Sigmoid colon (tissue), 7 donors: ENCODE data around the gene GSTO2. TPM values are rescaled to one million over a fixed set of nuclear protein-coding genes. Genes with fewer than 3 reads are reported as not detected.

Experiments used
- DNase-seq: peaks from one replicate; pipeline ENCODE4 v3.0.0-alpha.2; 2019
- H3K27ac ChIP-seq, 4 donors: fragments of 200-600 bp; sonication (generic); one replicate each; pipeline ENCODE4 v1.5.1; 2016 to 2019; ENCODE audit warnings: mild to moderate bottlenecking in 1 of 4
- H3K27me3 ChIP-seq, 3 donors: fragments of 200-600 bp; sonication (generic); one replicate each; pipeline ENCODE4 v1.5.1; 2019; ENCODE audit warnings: mild to moderate bottlenecking in 1 of 3
- H3K36me3 ChIP-seq, 4 donors: fragments of 200-600 bp; sonication (generic); one replicate each; pipeline ENCODE4 v1.5.1; 2016 to 2019
- H3K4me1 ChIP-seq, 4 donors: fragments of 200-600 bp; sonication (generic); one replicate each; pipeline ENCODE4 v1.5.1; 2017 to 2019
- H3K4me3 ChIP-seq, 4 donors: fragments of 200-600 bp; sonication (generic); one replicate each; pipeline ENCODE4 v1.5.1; 2017 to 2019; ENCODE audit warnings: mild to moderate bottlenecking in 2 of 4, moderate library complexity in 1 of 4
- H3K9me3 ChIP-seq, 4 donors: fragments of 200-600 bp in 3 of 4; sonication (generic) in 3 of 4; one replicate each; pipeline versions ENCODE4 v1.5.1 to v1.6.1; 2013 to 2019
- EP300 ChIP-seq, 4 donors: sonication (generic); formaldehyde crosslinking; IDR thresholded peaks; one replicate each; pipeline ENCODE4 v1.6.1; 2017; ENCODE audit warnings: antibody characterized with exemption in 4 of 4
- POLR2A ChIP-seq, 2 donors: fragments of 450-650 bp; IDR thresholded peaks; one replicate each; pipeline ENCODE4 v1.6.1; 2016; ENCODE audit warnings: antibody characterized with exemption in 2 of 2, mild to moderate bottlenecking in 2 of 2, moderate library complexity in 2 of 2
- POLR2AphosphoS5 ChIP-seq, 4 donors: sonication (generic); formaldehyde crosslinking; IDR thresholded peaks; one replicate each; pipeline ENCODE4 v1.6.1; 2017; ENCODE audit warnings: antibody characterized with exemption in 4 of 4
- WGBS, 2 donors: extraction: QIAGEN DNeasy Blood & Tissue Kit; methylation state at CpG; one replicate each; pipeline ENCODE4 v1.1.7; 2013; 5-methylcytosine and 5-hydroxymethylcytosine counted together
- intact Hi-C: fragments of 100-400 bp; cut with DNase I; formaldehyde crosslinking; loops from one replicate; pipeline ENCODE4 v1.15.1; 2023
- polyA plus RNA-seq, 3 donors: library from polyadenylated mRNA; stranded (reverse); fragments of 200-250 nt; gene quantifications; one replicate each; pipeline ENCODE4 v1.2.3, GENCODE V29; 2013
- total RNA-seq, 4 donors: library from RNA; depleted of rRNA; stranded (reverse); fragments of >200 nt; gene quantifications; one replicate each; pipeline ENCODE4 v1.1.0, GENCODE V29; 2016
- TF ChIP-seq, protein P1 (sequence below), 4 experiments: fragments of 450-650 bp in 3 of 4; fragments of 200-600 bp in 1 of 4; IDR thresholded peaks; one replicate each; pipeline ENCODE4 v1.5.1; 2016 to 2019; ENCODE audit warnings: antibody characterized with exemption in 4 of 4, mild to moderate bottlenecking in 3 of 4, moderate library complexity in 2 of 4
- donor health status: healthy with polysubstance abuse.
- donor health status: Bipolar disorder and iron deficiency.
- donor health status: healthy.

The GSTO2 gene
- total and polyA plus RNA-seq, 7 donors = 0.68 to 13.2 (median 2.1) TPM

GRCh38 chr10:104323085-104323484 lies 54.1 kb downstream of the GSTO2 start:
- TF ChIP-seq, protein P1, sequence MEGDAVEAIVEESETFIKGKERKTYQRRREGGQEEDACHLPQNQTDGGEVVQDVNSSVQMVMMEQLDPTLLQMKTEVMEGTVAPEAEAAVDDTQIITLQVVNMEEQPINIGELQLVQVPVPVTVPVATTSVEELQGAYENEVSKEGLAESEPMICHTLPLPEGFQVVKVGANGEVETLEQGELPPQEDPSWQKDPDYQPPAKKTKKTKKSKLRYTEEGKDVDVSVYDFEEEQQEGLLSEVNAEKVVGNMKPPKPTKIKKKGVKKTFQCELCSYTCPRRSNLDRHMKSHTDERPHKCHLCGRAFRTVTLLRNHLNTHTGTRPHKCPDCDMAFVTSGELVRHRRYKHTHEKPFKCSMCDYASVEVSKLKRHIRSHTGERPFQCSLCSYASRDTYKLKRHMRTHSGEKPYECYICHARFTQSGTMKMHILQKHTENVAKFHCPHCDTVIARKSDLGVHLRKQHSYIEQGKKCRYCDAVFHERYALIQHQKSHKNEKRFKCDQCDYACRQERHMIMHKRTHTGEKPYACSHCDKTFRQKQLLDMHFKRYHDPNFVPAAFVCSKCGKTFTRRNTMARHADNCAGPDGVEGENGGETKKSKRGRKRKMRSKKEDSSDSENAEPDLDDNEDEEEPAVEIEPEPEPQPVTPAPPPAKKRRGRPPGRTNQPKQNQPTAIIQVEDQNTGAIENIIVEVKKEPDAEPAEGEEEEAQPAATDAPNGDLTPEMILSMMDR (IDR thresholded peaks at IDR 0.05) = no peak
- TF ChIP-seq EP300 (IDR thresholded peaks at IDR 0.05) (no peak), POLR2AphosphoS5 (IDR thresholded peaks at IDR 0.05) (no peak), POLR2A (IDR thresholded peaks at IDR 0.05) (no peak)
- peak; percentile 40 for DNase-seq
- Histone ChIP-seq H3K36me3 (no peaks in the 10 kb centered on the region), H3K9me3 (no peaks in the 10 kb centered on the region), H3K27me3 (no peaks in the 10 kb centered on the region), H3K27ac (peak overlapping the region in 3 of 4 donors; percentile 53 to 99 (median 75)), H3K4me1 (peaks cover 0 to 96% (median 96%) of the 10 kb centered on the region in 4 donors), H3K4me3 (no peak overlapping the region)
- intact Hi-C loops = no loop called here
- WGBS, 2 donors = 84 to 93% methylated on average over 1 of the region's 1 CpG

DNA sequence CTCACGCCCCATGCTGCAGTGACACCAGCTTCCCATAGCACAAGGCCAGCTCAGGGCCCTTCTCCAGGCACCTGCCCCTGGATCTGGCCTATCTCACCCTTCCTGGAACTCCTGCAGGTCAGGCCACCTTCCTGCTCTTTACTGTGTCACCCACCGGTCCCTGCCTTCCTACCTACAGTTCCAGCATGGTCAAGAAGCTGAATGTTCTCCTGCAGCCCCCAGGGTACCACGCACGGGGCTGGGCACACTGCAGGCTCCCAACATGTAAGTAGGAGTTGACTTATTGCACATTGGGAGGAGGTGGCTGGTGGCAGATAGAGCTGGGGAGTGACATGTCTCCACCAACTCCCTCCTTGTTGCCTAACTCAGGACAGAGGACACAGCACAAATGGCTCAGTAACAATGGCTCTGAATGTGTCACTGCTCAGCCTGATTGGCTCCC lies 54.8 kb downstream of the GSTO2 start:
- H3K27ac ChIP-seq = peak overlapping the region in 3 of 4 donors; percentile 75 to 99 (median 99)
- 90 to 98% methylated on average over 4 of the region's 4 CpGs for WGBS, 2 donors
- no peaks in the 10 kb centered on the region for H3K9me3 ChIP-seq
- no peaks in the 10 kb centered on the region for H3K36me3 ChIP-seq
- H3K4me3 ChIP-seq = no peak overlapping the region
- H3K4me1 ChIP-seq = peaks cover 0 to 97% (median 96%) of the 10 kb centered on the region in 4 donors
- peak; percentile 63 for DNase-seq
- TF ChIP-seq EP300 (IDR thresholded peaks at IDR 0.05) = no peak
- TF ChIP-seq POLR2A (IDR thresholded peaks at IDR 0.05) = no peak
- TF ChIP-seq POLR2AphosphoS5 (IDR thresholded peaks at IDR 0.05) = no peak
- TF ChIP-seq, protein P1 (IDR thresholded peaks at IDR 0.05) = no peak
- H3K27me3 ChIP-seq = no peaks in the 10 kb centered on the region
- intact Hi-C loops = no loop called here

- WGBS, 2 donors = 63 to 88% methylated on average over 9 of the region's 9 CpGs
- TF ChIP-seq, protein P1 (IDR thresholded peaks at IDR 0.05) = no peak
- TF ChIP-seq POLR2AphosphoS5 (IDR thresholded peaks at IDR 0.05) (no peak), POLR2A (IDR thresholded peaks at IDR 0.05) (no peak), EP300 (IDR thresholded peaks at IDR 0.05) (no peak)
- Histone ChIP-seq H3K4me1 (peaks cover 0 to 97% (median 96%) of the 10 kb centered on the region in 4 donors), H3K4me3 (no peak overlapping the region), H3K27ac (peak overlapping the region; percentile 78 to 99 (median 96)), H3K9me3 (no peaks in the 10 kb centered on the region), H3K27me3 (no peaks in the 10 kb centered on the region), H3K36me3 (no peaks in the 10 kb centered on the region)
- intact Hi-C loops = no loop called here
- peak; percentile 78 for DNase-seq
These were observed 55.3 kb downstream of the GSTO2 start for GRCh38 chr10:104324221-104324686.

- intact Hi-C loops = no loop called here
- 93 to 97% methylated on average over 10 of the region's 10 CpGs for WGBS, 2 donors
- Histone ChIP-seq H3K27ac (peak overlapping the region; percentile 78 to 99 (median 96)), H3K4me1 (peaks cover 0 to 97% (median 96%) of the 10 kb centered on the region in 4 donors), H3K27me3 (no peaks in the 10 kb centered on the region), H3K4me3 (no peak overlapping the region), H3K36me3 (no peaks in the 10 kb centered on the region), H3K9me3 (no peaks in the 10 kb centered on the region)
- peak; percentile 48 for DNase-seq
- no peak for TF ChIP-seq POLR2AphosphoS5 (IDR thresholded peaks at IDR 0.05)
- TF ChIP-seq, protein P1 (IDR thresholded peaks at IDR 0.05) = no peak
- TF ChIP-seq POLR2A (IDR thresholded peaks at IDR 0.05) = no peak
- TF ChIP-seq EP300 (IDR thresholded peaks at IDR 0.05) = no peak
These were observed 55.9 kb downstream of the GSTO2 start for GRCh38 chr10:104324931-104325330.
